ENCODE data around the gene FKBP11.

FKBP11 gene

DNA sequence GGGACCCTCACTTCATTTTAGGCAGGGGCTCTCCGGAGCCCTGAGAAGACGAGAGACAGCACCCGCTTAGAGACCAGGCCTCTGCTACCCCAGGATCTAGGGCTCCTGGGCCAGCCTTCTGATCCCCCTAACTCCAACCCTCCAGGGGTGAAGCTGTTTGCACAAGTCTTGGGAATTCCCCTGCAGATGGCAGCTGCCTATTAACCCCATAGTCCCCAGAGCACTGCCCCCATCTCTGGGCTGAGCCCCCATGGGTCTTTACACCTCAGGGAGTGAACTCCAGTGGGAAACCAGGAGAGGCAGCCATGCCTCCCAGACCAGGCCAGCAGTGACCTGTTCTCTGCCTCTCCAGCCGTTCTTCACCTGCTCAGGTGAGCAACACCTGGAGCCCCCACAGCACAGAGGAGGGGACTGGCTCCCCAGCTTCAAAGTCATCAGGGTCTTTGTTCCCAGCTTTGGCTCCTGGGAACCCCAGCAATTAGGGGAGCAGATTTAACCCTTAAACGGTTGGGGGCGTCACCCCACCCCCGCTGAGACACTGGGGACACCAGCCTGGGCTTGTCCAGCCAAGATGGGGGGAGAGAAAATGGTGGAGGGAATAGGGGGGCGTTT, 44.0 kb upstream of the FKBP11 start:
- Histone ChIP-seq H3K4me1 (ENCODE audit: low read length) (peaks cover 59% of the 10 kb centered on the region), H3K27ac (ENCODE audit: low read length) (peak overlapping the region; percentile 56), H3K36me3 (replicated peaks; ENCODE audit: low read depth, low read length) (no peaks in the 10 kb centered on the region), H3K4me3 (ENCODE audit: low read length) (peak overlapping the region; percentile 96), H2AFZ (ENCODE audit: low read depth, low read length) (0 out of 2 replicates have a peak overlapping the region, but pooled peaks have one; percentile 4), H3K9ac (ENCODE audit: low read length) (peak overlapping the region; percentile 45; the same call in 1 of the 2 replicates), H3K79me2 (ENCODE audit: low read length) (peaks cover 3% of the 10 kb centered on the region; the same call in 1 of the 2 replicates), H3K27me3 (ENCODE audit: low read depth, low read length) (no peaks in the 10 kb centered on the region), H3K9me3 (ENCODE audit: insufficient read depth, low read length) (no peaks in the 10 kb centered on the region), H4K20me1 (ENCODE audit: insufficient read depth, low read length) (no peaks in the 10 kb centered on the region), H3K4me2 (ENCODE audit: low read length) (peak overlapping the region; percentile 98)
- no peak for TF ChIP-seq EZH2phosphoT487 (IDR thresholded peaks at IDR 0.05; ENCODE audit: low read depth)
- TF ChIP-seq, protein P1, sequence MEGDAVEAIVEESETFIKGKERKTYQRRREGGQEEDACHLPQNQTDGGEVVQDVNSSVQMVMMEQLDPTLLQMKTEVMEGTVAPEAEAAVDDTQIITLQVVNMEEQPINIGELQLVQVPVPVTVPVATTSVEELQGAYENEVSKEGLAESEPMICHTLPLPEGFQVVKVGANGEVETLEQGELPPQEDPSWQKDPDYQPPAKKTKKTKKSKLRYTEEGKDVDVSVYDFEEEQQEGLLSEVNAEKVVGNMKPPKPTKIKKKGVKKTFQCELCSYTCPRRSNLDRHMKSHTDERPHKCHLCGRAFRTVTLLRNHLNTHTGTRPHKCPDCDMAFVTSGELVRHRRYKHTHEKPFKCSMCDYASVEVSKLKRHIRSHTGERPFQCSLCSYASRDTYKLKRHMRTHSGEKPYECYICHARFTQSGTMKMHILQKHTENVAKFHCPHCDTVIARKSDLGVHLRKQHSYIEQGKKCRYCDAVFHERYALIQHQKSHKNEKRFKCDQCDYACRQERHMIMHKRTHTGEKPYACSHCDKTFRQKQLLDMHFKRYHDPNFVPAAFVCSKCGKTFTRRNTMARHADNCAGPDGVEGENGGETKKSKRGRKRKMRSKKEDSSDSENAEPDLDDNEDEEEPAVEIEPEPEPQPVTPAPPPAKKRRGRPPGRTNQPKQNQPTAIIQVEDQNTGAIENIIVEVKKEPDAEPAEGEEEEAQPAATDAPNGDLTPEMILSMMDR (IDR thresholded peaks at IDR 0.05; ENCODE audit: low read depth, low read length): no peak

DNA sequence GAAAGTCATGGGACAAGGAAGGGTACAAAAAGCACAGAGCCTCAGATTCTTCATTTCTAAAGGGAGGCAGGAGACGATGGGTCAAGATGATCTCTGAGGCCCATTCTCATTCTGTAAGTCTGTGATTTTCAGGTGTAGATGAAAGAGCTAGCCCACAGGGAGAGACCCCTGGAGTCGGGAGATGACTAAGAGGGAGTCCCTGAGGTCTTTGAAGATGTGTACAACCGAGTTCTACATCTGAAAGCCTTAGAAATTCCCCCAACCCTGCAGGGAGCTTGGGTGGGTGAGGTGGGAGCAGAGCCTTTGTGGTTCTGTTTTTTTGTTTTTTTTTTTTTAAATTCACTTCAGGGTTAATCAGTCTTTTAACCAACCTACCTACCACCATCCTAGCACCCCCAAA, 43.2 kb upstream of the FKBP11 start:
- Histone ChIP-seq H2AFZ (ENCODE audit: low read depth, low read length) (0 out of 2 replicates have a peak overlapping the region, but pooled peaks have one; percentile 4), H3K4me1 (ENCODE audit: low read length) (peaks cover 59% of the 10 kb centered on the region), H3K9ac (ENCODE audit: low read length) (peak overlapping the region; percentile 45; the same call in 1 of the 2 replicates), H3K27ac (ENCODE audit: low read length) (peak overlapping the region; percentile 56), H4K20me1 (ENCODE audit: insufficient read depth, low read length) (no peaks in the 10 kb centered on the region), H3K79me2 (ENCODE audit: low read length) (peaks cover 3% of the 10 kb centered on the region; the same call in 1 of the 2 replicates), H3K9me3 (ENCODE audit: insufficient read depth, low read length) (no peaks in the 10 kb centered on the region), H3K27me3 (ENCODE audit: low read depth, low read length) (no peaks in the 10 kb centered on the region), H3K36me3 (replicated peaks; ENCODE audit: low read depth, low read length) (no peaks in the 10 kb centered on the region), H3K4me3 (ENCODE audit: low read length) (peak overlapping the region; percentile 96), H3K4me2 (ENCODE audit: low read length) (peak overlapping the region; percentile 98)
- TF ChIP-seq, protein P1 (IDR thresholded peaks at IDR 0.05; ENCODE audit: low read depth, low read length): no peak
- TF ChIP-seq EZH2phosphoT487 (IDR thresholded peaks at IDR 0.05; ENCODE audit: low read depth): no peak

DNA sequence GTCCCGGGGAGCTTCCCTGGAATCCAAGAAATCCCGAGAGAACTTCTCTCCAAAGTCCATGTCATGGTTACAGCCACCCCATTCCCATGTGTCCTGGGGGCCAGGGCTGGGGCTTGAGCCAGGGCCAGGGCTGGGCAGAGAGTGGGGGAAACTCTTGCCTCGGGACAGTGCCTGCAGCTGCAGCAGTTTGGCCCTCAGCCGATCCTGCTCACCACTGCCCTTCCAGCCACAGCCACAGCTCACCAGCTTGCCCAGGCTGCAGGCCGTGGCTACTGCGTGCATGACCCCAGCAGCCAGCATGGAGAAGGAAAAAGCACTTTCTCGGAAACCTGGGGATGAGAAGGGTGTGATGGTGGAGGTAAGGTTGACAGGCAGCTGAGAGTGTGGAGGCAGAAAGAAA, 42.7 kb upstream of the FKBP11 start:
- Histone ChIP-seq H3K4me1 (ENCODE audit: low read length) (peaks cover 59% of the 10 kb centered on the region), H3K27ac (ENCODE audit: low read length) (peak overlapping the region; percentile 56), H3K9me3 (ENCODE audit: insufficient read depth, low read length) (no peaks in the 10 kb centered on the region), H3K4me2 (ENCODE audit: low read length) (peak overlapping the region; percentile 98), H3K79me2 (ENCODE audit: low read length) (peaks cover 3% of the 10 kb centered on the region; the same call in 1 of the 2 replicates), H4K20me1 (ENCODE audit: insufficient read depth, low read length) (no peaks in the 10 kb centered on the region), H3K9ac (ENCODE audit: low read length) (peak overlapping the region; percentile 45; the same call in 1 of the 2 replicates), H3K4me3 (ENCODE audit: low read length) (0 out of 2 replicates have a peak overlapping the region, but pooled peaks have one; percentile 96), H3K27me3 (ENCODE audit: low read depth, low read length) (no peaks in the 10 kb centered on the region), H3K36me3 (replicated peaks; ENCODE audit: low read depth, low read length) (no peaks in the 10 kb centered on the region), H2AFZ (ENCODE audit: low read depth, low read length) (no peak overlapping the region)
- no peak for TF ChIP-seq EZH2phosphoT487 (IDR thresholded peaks at IDR 0.05; ENCODE audit: low read depth)
- TF ChIP-seq, protein P1 (IDR thresholded peaks at IDR 0.05; ENCODE audit: low read depth, low read length): no peak

DNA sequence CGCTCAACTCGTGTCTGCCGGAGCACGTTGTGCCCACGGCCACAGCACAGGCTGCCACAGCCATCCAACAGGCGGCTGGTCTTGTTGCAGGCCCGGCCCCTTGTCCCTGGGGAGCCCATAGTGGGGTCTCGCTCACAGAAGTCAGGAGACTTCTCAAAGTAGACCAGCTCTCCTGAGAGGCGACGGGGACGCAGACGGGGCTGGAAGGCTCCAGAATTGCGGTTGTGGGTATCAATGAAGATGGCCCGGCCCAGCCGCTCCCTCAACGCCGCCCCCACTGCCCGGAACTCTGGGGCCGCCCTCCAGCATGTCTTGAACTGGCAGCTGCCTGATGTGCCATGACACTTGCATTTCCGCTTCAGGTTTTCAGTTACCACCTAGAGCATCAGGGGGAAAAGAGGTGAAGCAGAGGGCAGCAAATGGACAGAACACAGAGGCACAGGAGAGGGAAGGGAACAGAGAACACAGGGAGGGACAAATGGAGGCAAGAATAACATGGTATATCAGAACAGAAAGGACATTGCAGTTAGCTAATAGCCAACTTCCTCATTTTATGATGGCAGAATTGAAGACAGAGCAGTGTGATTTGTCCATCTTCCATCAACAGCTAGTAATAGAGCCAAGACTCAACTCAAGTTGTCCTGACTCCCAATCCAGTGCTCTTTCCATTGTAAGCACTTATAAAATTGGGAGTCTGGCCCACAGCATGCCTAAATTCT, 41.0 kb upstream of the FKBP11 start:
- Histone ChIP-seq H3K4me3 (ENCODE audit: low read length) (peak overlapping the region; percentile 52), H3K4me1 (ENCODE audit: low read length) (peaks cover 59% of the 10 kb centered on the region), H3K36me3 (replicated peaks; ENCODE audit: low read depth, low read length) (no peaks in the 10 kb centered on the region), H3K79me2 (ENCODE audit: low read length) (peaks cover 3% of the 10 kb centered on the region; the same call in 1 of the 2 replicates), H3K4me2 (ENCODE audit: low read length) (peak overlapping the region; percentile 60), H4K20me1 (ENCODE audit: insufficient read depth, low read length) (no peaks in the 10 kb centered on the region), H3K9ac (ENCODE audit: low read length) (peak overlapping the region; percentile 43), H3K9me3 (ENCODE audit: insufficient read depth, low read length) (no peaks in the 10 kb centered on the region), H2AFZ (ENCODE audit: low read depth, low read length) (peak overlapping the region; percentile 85), H3K27ac (ENCODE audit: low read length) (peak overlapping the region; percentile 54), H3K27me3 (ENCODE audit: low read depth, low read length) (no peaks in the 10 kb centered on the region)
- no peak for TF ChIP-seq EZH2phosphoT487 (IDR thresholded peaks at IDR 0.05; ENCODE audit: low read depth)
- TF ChIP-seq, protein P1 (IDR thresholded peaks at IDR 0.05; ENCODE audit: low read depth, low read length): no peak

All from OCI-LY3 (cell line).